ENCODE measurements around the gene MRPL14.

Gene MRPL14

DNA sequence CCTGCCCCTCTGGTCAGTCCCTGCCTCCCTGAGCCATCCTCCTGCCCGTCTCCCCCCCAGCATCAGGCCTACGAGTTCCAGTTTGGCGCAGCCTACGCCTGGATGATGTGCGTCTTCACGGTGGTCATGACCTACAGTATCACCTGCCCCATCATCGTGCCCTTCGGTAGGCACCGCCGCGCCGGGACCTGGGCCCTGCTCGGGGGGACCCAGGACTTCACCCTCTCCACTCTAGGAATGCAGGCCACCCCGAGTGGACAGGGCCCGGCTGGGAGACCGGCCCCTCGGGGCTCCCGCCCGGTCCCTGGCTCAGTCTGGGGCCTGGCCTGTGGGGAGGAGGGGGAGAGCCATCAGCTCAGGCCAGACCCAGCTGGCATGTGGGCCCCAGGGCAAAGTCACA lies 25.3 kb upstream of the MRPL14 start:
- no peak for TF ChIP-seq EZH2phosphoT487 (IDR thresholded peaks at IDR 0.05; ENCODE audit: low read depth)
- H3K4me2 ChIP-seq (ENCODE audit: low read length): no peak overlapping the region
- no peak overlapping the region for H3K4me3 ChIP-seq (ENCODE audit: low read length)
- no peaks in the 10 kb centered on the region for H3K79me2 ChIP-seq (ENCODE audit: low read length)
- no peaks in the 10 kb centered on the region for H3K27me3 ChIP-seq (ENCODE audit: low read depth, low read length)
- H3K9ac ChIP-seq (ENCODE audit: low read length): no peak overlapping the region
- H3K4me1 ChIP-seq (ENCODE audit: low read length): peaks cover 4% of the 10 kb centered on the region
- no peaks in the 10 kb centered on the region for H3K9me3 ChIP-seq (ENCODE audit: insufficient read depth, low read length)
- no peak overlapping the region for H3K27ac ChIP-seq (ENCODE audit: low read length)
- H3K36me3 ChIP-seq (replicated peaks; ENCODE audit: low read depth, low read length): peaks cover 5% of the 10 kb centered on the region
- H2AFZ ChIP-seq (ENCODE audit: low read depth, low read length): no peak overlapping the region
- no peaks in the 10 kb centered on the region; the same call in 1 of the 2 replicates for H4K20me1 ChIP-seq (ENCODE audit: insufficient read depth, low read length)

DNA sequence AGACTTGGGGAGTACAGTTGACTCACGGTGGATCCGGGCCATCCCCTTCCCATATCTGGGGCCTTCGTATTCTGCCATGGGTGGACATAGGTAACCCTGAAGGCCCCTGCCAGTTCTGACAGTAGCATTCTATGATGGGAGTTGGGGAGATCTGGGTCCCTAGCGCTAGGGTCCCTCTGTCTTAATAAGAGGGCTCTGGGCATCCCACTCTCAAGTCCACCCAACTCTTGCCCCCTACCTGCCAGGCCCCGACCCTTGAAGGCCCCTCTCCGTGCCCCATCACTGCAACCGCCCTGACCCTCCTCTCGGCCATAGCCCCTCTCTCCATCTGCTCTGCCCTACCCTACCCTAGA lies 24.8 kb upstream of the MRPL14 start:
- no peak overlapping the region for H2AFZ ChIP-seq (ENCODE audit: low read depth, low read length)
- H3K4me1 ChIP-seq (ENCODE audit: low read length): peaks cover 4% of the 10 kb centered on the region
- H4K20me1 ChIP-seq (ENCODE audit: insufficient read depth, low read length): no peaks in the 10 kb centered on the region; the same call in 1 of the 2 replicates
- H3K27me3 ChIP-seq (ENCODE audit: low read depth, low read length): no peaks in the 10 kb centered on the region
- peaks cover 5% of the 10 kb centered on the region for H3K36me3 ChIP-seq (replicated peaks; ENCODE audit: low read depth, low read length)
- H3K9ac ChIP-seq (ENCODE audit: low read length): no peak overlapping the region
- no peaks in the 10 kb centered on the region for H3K79me2 ChIP-seq (ENCODE audit: low read length)
- H3K4me3 ChIP-seq (ENCODE audit: low read length): no peak overlapping the region
- H3K9me3 ChIP-seq (ENCODE audit: insufficient read depth, low read length): no peaks in the 10 kb centered on the region
- TF ChIP-seq, protein P1, sequence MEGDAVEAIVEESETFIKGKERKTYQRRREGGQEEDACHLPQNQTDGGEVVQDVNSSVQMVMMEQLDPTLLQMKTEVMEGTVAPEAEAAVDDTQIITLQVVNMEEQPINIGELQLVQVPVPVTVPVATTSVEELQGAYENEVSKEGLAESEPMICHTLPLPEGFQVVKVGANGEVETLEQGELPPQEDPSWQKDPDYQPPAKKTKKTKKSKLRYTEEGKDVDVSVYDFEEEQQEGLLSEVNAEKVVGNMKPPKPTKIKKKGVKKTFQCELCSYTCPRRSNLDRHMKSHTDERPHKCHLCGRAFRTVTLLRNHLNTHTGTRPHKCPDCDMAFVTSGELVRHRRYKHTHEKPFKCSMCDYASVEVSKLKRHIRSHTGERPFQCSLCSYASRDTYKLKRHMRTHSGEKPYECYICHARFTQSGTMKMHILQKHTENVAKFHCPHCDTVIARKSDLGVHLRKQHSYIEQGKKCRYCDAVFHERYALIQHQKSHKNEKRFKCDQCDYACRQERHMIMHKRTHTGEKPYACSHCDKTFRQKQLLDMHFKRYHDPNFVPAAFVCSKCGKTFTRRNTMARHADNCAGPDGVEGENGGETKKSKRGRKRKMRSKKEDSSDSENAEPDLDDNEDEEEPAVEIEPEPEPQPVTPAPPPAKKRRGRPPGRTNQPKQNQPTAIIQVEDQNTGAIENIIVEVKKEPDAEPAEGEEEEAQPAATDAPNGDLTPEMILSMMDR (IDR thresholded peaks at IDR 0.05; ENCODE audit: low read depth, low read length): no peak
- no peak for TF ChIP-seq EZH2phosphoT487 (IDR thresholded peaks at IDR 0.05; ENCODE audit: low read depth)
- no peak overlapping the region for H3K27ac ChIP-seq (ENCODE audit: low read length)
- H3K4me2 ChIP-seq (ENCODE audit: low read length): 0 out of 2 replicates have a peak overlapping the region, but pooled peaks have one; percentile 51

DNA sequence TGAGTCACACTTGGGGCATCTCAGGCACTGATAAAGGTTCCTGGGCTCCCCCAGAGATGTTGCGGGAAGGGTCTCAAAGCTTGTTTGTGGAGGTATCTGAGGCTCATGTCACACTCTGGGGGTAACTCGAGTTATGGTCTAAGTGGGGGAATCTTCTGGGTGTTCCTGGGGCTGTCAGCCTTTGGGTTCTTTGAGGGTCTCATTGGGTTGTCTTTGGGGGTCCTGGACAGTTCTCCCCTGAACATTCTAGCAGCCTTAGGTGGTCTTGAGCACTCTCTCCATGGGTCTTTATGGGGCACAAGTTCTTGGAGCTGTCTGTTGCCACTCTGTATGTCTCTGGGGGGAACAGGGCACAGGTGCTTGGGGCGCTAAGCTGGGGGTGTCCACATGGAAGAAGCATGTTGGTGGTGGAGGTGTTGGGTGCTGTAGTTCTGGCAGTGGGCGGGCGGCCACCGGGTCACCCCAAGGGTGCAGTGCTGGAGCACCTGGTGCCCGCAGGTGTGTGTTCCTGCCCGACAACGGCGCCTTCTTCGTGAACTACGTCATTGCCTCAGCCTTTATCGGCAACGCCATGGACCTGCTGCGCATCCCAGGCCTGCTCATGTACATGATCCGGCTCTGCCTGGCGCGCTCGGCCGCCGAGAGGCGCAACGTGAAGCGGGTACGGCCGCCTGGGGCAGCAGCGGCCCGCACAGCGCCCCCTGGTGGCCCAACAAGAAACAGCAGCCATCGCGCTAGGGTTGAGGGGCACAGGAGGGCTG lies 24.3 kb upstream of the MRPL14 start:
- Histone ChIP-seq H3K27ac (ENCODE audit: low read length) (no peak overlapping the region), H3K36me3 (replicated peaks; ENCODE audit: low read depth, low read length) (peaks cover 9% of the 10 kb centered on the region), H3K4me2 (ENCODE audit: low read length) (peak overlapping the region; percentile 51), H3K9me3 (ENCODE audit: insufficient read depth, low read length) (no peaks in the 10 kb centered on the region), H3K4me1 (ENCODE audit: low read length) (peaks cover 4% of the 10 kb centered on the region), H3K27me3 (ENCODE audit: low read depth, low read length) (no peaks in the 10 kb centered on the region), H3K9ac (ENCODE audit: low read length) (no peak overlapping the region), H2AFZ (ENCODE audit: low read depth, low read length) (no peak overlapping the region), H3K79me2 (ENCODE audit: low read length) (no peaks in the 10 kb centered on the region), H3K4me3 (ENCODE audit: low read length) (peak overlapping the region; percentile 18), H4K20me1 (ENCODE audit: insufficient read depth, low read length) (no peaks in the 10 kb centered on the region; the same call in 1 of the 2 replicates)
- TF ChIP-seq, protein P1 (IDR thresholded peaks at IDR 0.05; ENCODE audit: low read depth, low read length): peak; percentile 99
- no peak for TF ChIP-seq EZH2phosphoT487 (IDR thresholded peaks at IDR 0.05; ENCODE audit: low read depth)

DNA sequence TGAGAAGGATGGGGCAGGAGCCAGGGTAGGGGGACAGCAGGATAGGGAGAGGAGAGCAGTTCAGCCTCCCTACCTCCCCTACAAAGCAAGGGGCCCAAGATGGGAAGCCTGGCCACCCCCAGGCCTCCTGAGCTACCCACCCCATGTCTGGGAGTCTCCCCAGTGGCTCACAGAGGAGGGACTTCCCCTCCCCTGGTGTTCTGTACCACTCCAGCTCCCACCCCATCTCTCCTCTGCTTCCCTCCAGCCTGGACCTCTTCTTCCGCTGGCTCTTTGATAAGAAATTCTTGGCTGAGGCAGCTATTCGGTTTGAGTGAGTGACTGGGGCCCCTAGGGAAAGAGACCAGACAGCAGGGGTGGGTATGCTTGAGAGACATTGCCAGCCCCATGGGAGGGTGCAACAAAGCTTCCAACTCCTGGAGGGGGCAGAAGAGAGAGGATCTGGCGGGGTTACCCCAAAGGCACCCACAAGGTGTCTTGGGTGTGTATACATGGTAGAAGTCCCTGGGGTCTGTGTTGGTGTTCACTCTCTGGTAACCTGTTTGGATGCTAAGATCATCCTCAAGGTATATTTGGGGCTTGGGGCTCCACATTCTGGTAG lies 23.2 kb upstream of the MRPL14 start:
- Histone ChIP-seq H3K4me2 (ENCODE audit: low read length) (no peak overlapping the region), H3K4me3 (ENCODE audit: low read length) (no peak overlapping the region), H3K9me3 (ENCODE audit: insufficient read depth, low read length) (no peaks in the 10 kb centered on the region), H3K27ac (ENCODE audit: low read length) (no peak overlapping the region), H3K9ac (ENCODE audit: low read length) (no peak overlapping the region), H2AFZ (ENCODE audit: low read depth, low read length) (no peak overlapping the region), H3K4me1 (ENCODE audit: low read length) (peaks cover 4% of the 10 kb centered on the region), H4K20me1 (ENCODE audit: insufficient read depth, low read length) (peaks cover 3% of the 10 kb centered on the region; the same call in 1 of the 2 replicates), H3K36me3 (replicated peaks; ENCODE audit: low read depth, low read length) (peaks cover 9% of the 10 kb centered on the region), H3K27me3 (ENCODE audit: low read depth, low read length) (no peaks in the 10 kb centered on the region), H3K79me2 (ENCODE audit: low read length) (no peaks in the 10 kb centered on the region)
- TF ChIP-seq EZH2phosphoT487 (IDR thresholded peaks at IDR 0.05; ENCODE audit: low read depth): no peak
- TF ChIP-seq, protein P1 (IDR thresholded peaks at IDR 0.05; ENCODE audit: low read depth, low read length): no peak

All from OCI-LY3 (cell line).